ACHN (cell line): ENCODE measurements around the gene ZBTB32.

ENCODE experiments used
- DNase-seq: peaks from one replicate; pipeline ENCODE4 v3.0.0-alpha.2; 2015
- in situ Hi-C: cut with HindIII; loops from 2 replicates; pipeline ENCODE4 v1.10.0; 2017; ENCODE audit warnings: low sequenced_read_pairs, low pct_ligation_motif_present, low pct_unique_long_range_greater_than_20kb

Gene ZBTB32

GRCh38 chr19:35693422-35693821 lies 10.9 kb upstream of the ZBTB32 start:
- in situ Hi-C loops = no loop called here
- no peak for DNase-seq

GRCh38 chr19:35693835-35694599 lies 10.3 kb upstream of the ZBTB32 start:
- in situ Hi-C loops = no loop called here
- DNase-seq = peak; percentile 82

GRCh38 chr19:35695895-35696422 lies 8.4 kb upstream of the ZBTB32 start:
- in situ Hi-C loops = no loop called here
- DNase-seq = no peak

- no peak for DNase-seq
- in situ Hi-C loops = no loop called here
Observed at GRCh38 chr19:35696835-35697234, 7.5 kb upstream of the ZBTB32 start.

GRCh38 chr19:35702223-35703012 lies 1.9 kb upstream of the ZBTB32 start:
- in situ Hi-C loops = no loop called here
- peak; percentile 97 for DNase-seq

- no peak for DNase-seq
- in situ Hi-C loops = no loop called here
Observed at GRCh38 chr19:35703343-35703742, 1.0 kb upstream of the ZBTB32 start.

- no peak for DNase-seq
- in situ Hi-C loops = no loop called here
Observed at GRCh38 chr19:35708391-35708790, 4.0 kb downstream of the ZBTB32 start.

- DNase-seq = no peak
- in situ Hi-C loops = no loop called here
Observed at GRCh38 chr19:35710784-35711723, 6.7 kb downstream of the ZBTB32 start.

- DNase-seq = no peak
- in situ Hi-C loops = no loop called here
Observed at GRCh38 chr19:35712567-35713505, 8.5 kb downstream of the ZBTB32 start.

- no peak for DNase-seq
- in situ Hi-C loops = no loop called here
Observed at GRCh38 chr19:35713506-35713850, 9.1 kb downstream of the ZBTB32 start.

- no peak for DNase-seq
- in situ Hi-C loops = no loop called here
Observed at GRCh38 chr19:35713904-35714495, 9.6 kb downstream of the ZBTB32 start.

GRCh38 chr19:35714601-35715354 lies 10.4 kb downstream of the ZBTB32 start:
- in situ Hi-C loops = no loop called here
- no peak for DNase-seq

- in situ Hi-C loops = no loop called here
Observed at GRCh38 chr19:35715355-35715809, 11.0 kb downstream of the ZBTB32 start.

GRCh38 chr19:35715981-35716800 lies 11.8 kb downstream of the ZBTB32 start:
- no peak for DNase-seq

More at GRCh38 chr19:35715355-35715809, 11.0 kb downstream of the ZBTB32 start:
- no peak for DNase-seq

GRCh38 chr19:35716801-35717664 lies 12.7 kb downstream of the ZBTB32 start:
- DNase-seq = peak; percentile 83

More at GRCh38 chr19:35715981-35716800, 11.8 kb downstream of the ZBTB32 start:
- in situ Hi-C loops = no loop called here

More at GRCh38 chr19:35716801-35717664, 12.7 kb downstream of the ZBTB32 start:
- in situ Hi-C loops = no loop called here
